ENCODE results near the gene TBC1D2B.
"Not testable (repeated sequence)": the region's sequence is repeated elsewhere in the genome, so short reads cannot be mapped to it uniquely, and the experiment has no call there.

TBC1D2B gene

GRCh38 chr15:77988347-77989295 lies 88.9 kb downstream of the TBC1D2B start:
- DNase-seq (ENCODE audit: low spot score), result no peak

- not testable (repeated sequence) for DNase-seq (ENCODE audit: low spot score)
These were observed 89.8 kb downstream of the TBC1D2B start for GRCh38 chr15:77987765-77988136.

- no peak for DNase-seq (ENCODE audit: low spot score)
These were observed 90.4 kb downstream of the TBC1D2B start for GRCh38 chr15:77986891-77987764.

- no peak for DNase-seq (ENCODE audit: low spot score)
These were observed 91.5 kb downstream of the TBC1D2B start for GRCh38 chr15:77985931-77986480.

- no peak for DNase-seq (ENCODE audit: low spot score)
These were observed 92.2 kb downstream of the TBC1D2B start for GRCh38 chr15:77985031-77985930.

- DNase-seq (ENCODE audit: low spot score), result no peak
These were observed 93.1 kb downstream of the TBC1D2B start for GRCh38 chr15:77984446-77984861.

- DNase-seq (ENCODE audit: low spot score), result no peak
These were observed 93.6 kb downstream of the TBC1D2B start for GRCh38 chr15:77983708-77984445.

GRCh38 chr15:77983091-77983707 lies 94.3 kb downstream of the TBC1D2B start:
- DNase-seq (ENCODE audit: low spot score), result no peak

- no peak for DNase-seq (ENCODE audit: low spot score)
These were observed 95.4 kb downstream of the TBC1D2B start for GRCh38 chr15:77982127-77982490.

- no peak for DNase-seq (ENCODE audit: low spot score)
These were observed 96.0 kb downstream of the TBC1D2B start for GRCh38 chr15:77981281-77982126.

- not testable (repeated sequence) for DNase-seq (ENCODE audit: low spot score)
These were observed 96.8 kb downstream of the TBC1D2B start for GRCh38 chr15:77980674-77981073.

- DNase-seq (ENCODE audit: low spot score), result no peak
These were observed 97.4 kb downstream of the TBC1D2B start for GRCh38 chr15:77980098-77980497.

GRCh38 chr15:77979157-77979556 lies 98.4 kb downstream of the TBC1D2B start:
- DNase-seq (ENCODE audit: low spot score), result not testable (repeated sequence)

- DNase-seq (ENCODE audit: low spot score), result not testable (repeated sequence)
These were observed 98.8 kb downstream of the TBC1D2B start for GRCh38 chr15:77978759-77979145.

GRCh38 chr15:77977903-77978758 lies 99.4 kb downstream of the TBC1D2B start:
- not testable (repeated sequence) for DNase-seq (ENCODE audit: low spot score)

- not testable (repeated sequence) for DNase-seq (ENCODE audit: low spot score)
These were observed 100.6 kb downstream of the TBC1D2B start for GRCh38 chr15:77976760-77977525.

- not testable (repeated sequence) for DNase-seq (ENCODE audit: low spot score)
These were observed 101.4 kb downstream of the TBC1D2B start for GRCh38 chr15:77976095-77976450.

Data from RKO (cell line).